BJ (cell line): ENCODE measurements around the gene GTSE1. TPM values are rescaled to one million over a fixed set of nuclear protein-coding genes. Genes with fewer than 3 reads are reported as not detected.

ENCODE experiments used
- CTCF ChIA-PET: fragments of 350-600 bp; formaldehyde crosslinking; extraction: SDS; loops from one replicate; lab custom pipeline; 2021; ENCODE audit warnings: antibody characterized with exemption, inconsistent platforms; lab: Yijun Ruan, JAX
- POLR2A ChIA-PET: fragments of 300-600 bp; sonication (Branson Sonifier 250); formaldehyde crosslinking; extraction: SDS; loops from one replicate; lab custom pipeline; 2021; ENCODE audit warnings: antibody characterized with exemption; lab: Charles Lee
- DNase-seq: peaks from one replicate; pipeline ENCODE4 v3.0.0-alpha.2; 2011; ENCODE audit warnings: low read depth
- H3K27me3 ChIP-seq: 2 replicates; pipeline ENCODE4 v1.6.0; 2011; ENCODE audit warnings: low read length; ENCODE audit not compliant: control insufficient read depth, insufficient read depth
- H3K36me3 ChIP-seq: 2 replicates; pipeline ENCODE4 v1.5.1; 2011; ENCODE audit warnings: low read length; ENCODE audit not compliant: control insufficient read depth, insufficient read depth
- H3K4me3 ChIP-seq: 2 replicates; pipeline ENCODE4 v1.5.1; 2011; ENCODE audit warnings: low read depth, mild to moderate bottlenecking, control low read depth, low read length
- polyA plus RNA-seq: library from polyadenylated mRNA; depleted of rRNA; stranded (reverse); fragments of >200 nt; gene quantifications from 2 replicates; pipeline ENCODE4 v1.2.3, GENCODE V29; 2011
- TF ChIP-seq, protein P1 (sequence below): IDR thresholded peaks from 2 replicates; pipeline ENCODE4 v1.5.1; 2011; ENCODE audit warnings: low read depth, mild to moderate bottlenecking, control low read depth, inconsistent platforms, low read length, moderate library complexity; ENCODE audit not compliant: insufficient read depth

GTSE1 gene
- polyA plus RNA-seq, 1 experiment, result 12.2 TPM

DNA sequence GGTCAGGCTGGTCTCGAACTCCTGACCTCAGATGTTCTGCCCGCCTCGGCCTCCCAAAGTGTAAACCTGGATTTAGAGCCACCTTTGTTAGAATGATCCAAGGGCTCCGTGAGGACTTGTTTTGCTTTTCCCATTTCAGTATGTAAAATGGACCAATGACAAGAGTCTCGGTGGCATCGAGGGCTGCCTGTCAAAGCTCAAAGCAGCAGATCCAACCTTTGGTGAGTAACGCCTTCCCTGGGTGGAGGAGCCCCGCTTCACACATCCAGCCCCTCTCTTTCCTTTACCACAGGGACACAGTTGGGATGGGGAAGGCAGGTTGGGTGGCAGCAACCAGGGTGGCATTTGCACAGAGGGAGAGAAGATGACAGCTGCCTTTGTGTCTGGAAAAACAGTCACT is 24.5 kb upstream of the GTSE1 start:
- ChIA-PET CTCF (no interaction called here), POLR2A (no interaction called here)
- Histone ChIP-seq H3K36me3 (peaks cover 17% of the 10 kb centered on the region), H3K4me3 (no peak overlapping the region), H3K27me3 (no peaks in the 10 kb centered on the region)
- TF ChIP-seq, protein P1, sequence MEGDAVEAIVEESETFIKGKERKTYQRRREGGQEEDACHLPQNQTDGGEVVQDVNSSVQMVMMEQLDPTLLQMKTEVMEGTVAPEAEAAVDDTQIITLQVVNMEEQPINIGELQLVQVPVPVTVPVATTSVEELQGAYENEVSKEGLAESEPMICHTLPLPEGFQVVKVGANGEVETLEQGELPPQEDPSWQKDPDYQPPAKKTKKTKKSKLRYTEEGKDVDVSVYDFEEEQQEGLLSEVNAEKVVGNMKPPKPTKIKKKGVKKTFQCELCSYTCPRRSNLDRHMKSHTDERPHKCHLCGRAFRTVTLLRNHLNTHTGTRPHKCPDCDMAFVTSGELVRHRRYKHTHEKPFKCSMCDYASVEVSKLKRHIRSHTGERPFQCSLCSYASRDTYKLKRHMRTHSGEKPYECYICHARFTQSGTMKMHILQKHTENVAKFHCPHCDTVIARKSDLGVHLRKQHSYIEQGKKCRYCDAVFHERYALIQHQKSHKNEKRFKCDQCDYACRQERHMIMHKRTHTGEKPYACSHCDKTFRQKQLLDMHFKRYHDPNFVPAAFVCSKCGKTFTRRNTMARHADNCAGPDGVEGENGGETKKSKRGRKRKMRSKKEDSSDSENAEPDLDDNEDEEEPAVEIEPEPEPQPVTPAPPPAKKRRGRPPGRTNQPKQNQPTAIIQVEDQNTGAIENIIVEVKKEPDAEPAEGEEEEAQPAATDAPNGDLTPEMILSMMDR, result no peak
- DNase-seq, result no peak

DNA sequence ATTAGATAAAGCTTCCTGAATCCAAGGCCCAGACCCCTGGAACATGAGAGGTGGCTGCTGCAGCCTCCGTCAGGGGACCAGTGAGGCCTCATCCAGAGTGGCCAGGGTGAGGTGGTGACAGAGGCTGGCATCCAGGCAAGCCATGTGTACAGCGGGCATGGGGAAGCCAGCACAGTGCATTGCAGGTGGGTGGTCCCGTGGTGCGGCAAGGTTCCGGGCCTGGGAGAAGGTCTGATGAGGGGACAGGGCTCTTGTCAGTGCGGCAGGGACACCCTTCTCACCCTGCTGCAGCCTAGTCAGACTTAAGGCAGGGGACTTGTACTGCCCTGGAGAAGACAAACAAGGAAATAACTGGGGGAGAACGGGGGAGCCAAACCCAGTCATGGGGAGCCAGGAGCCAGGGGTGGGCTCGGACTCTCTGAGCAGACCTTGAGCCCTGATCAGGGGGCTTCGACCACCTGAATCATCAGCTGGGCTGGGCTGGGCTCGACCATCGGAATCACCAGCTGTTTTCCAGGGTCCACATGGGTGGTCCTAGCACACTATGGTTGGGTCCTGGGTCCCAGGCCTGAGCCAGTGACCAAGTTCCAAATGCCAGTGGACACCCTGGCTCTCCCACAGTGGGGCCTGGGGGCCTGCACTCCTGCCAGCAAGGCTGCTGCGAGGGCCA is 23.8 kb upstream of the GTSE1 start:
- TF ChIP-seq, protein P1, result no peak
- Histone ChIP-seq H3K4me3 (no peak overlapping the region), H3K36me3 (peaks cover 22% of the 10 kb centered on the region), H3K27me3 (no peaks in the 10 kb centered on the region)
- ChIA-PET POLR2A (no interaction called here), CTCF (no interaction called here)
- no peak for DNase-seq

DNA sequence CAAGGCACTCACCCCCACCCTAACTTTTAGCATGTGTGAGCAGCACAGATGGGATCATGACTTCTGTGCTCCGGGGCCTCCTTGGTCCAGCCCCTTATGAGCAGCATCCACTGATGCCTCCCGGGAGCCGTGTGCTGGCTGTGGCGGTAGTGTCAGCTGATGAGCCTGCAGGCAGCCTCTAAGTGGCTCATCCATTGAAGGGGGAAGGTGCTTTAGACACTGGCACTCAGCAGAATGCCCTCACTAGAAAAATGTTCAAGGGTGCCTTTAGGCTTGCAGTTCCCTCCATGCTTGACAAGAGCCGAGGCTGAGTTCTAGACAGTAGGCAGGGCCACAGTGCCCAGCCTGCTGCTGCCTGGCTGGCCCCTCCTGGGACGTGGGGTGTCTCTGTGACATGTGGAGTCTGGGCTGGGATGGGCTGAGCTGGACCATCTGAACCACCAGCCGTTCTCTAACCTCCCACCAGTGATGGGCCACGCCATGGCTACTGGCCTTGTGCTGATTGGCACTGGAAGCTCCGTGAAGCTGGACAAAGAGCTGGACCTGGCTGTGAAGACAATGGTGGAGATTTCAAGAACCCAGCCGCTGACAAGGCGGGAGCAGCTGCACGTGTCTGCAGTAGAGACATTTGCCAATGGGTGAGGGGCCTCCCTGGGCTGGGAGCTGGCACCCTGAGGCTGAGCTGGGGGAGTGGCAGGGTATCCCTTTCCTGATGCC is 23.1 kb upstream of the GTSE1 start:
- CTCF ChIA-PET, result no interaction called here

DNA sequence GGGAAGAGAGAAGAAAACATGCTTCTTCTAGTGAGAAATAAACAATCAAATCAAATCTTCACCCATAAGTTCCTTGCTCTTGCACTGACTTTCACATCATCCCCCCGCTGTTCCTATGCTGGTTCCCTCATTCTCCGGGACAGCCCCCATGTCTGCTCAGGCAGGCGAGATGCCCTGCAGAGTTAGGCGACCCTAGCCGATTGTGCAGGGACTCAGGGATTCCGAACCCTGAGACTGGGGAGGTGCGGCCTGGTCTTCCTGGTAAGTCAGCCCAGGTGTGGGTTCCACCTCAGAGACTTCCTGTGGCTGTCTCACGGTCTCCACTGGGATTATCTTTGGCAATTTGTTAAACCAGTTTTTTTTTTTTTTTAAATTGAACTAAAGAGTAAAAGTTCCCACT is 22.3 kb upstream of the GTSE1 start:
- Histone ChIP-seq H3K36me3 (peaks cover 32% of the 10 kb centered on the region), H3K4me3 (no peak overlapping the region), H3K27me3 (no peaks in the 10 kb centered on the region)
- CTCF ChIA-PET, result no interaction called here
- POLR2A ChIA-PET, result no interaction called here
- TF ChIP-seq, protein P1, result no peak
- DNase-seq, result no peak

More for the DNA sequence above, 23.1 kb upstream of the GTSE1 start:
- POLR2A ChIA-PET, result no interaction called here
- Histone ChIP-seq H3K27me3 (no peaks in the 10 kb centered on the region), H3K36me3 (peaks cover 24% of the 10 kb centered on the region), H3K4me3 (no peak overlapping the region)
- no peak for DNase-seq
- TF ChIP-seq, protein P1, result no peak

DNA sequence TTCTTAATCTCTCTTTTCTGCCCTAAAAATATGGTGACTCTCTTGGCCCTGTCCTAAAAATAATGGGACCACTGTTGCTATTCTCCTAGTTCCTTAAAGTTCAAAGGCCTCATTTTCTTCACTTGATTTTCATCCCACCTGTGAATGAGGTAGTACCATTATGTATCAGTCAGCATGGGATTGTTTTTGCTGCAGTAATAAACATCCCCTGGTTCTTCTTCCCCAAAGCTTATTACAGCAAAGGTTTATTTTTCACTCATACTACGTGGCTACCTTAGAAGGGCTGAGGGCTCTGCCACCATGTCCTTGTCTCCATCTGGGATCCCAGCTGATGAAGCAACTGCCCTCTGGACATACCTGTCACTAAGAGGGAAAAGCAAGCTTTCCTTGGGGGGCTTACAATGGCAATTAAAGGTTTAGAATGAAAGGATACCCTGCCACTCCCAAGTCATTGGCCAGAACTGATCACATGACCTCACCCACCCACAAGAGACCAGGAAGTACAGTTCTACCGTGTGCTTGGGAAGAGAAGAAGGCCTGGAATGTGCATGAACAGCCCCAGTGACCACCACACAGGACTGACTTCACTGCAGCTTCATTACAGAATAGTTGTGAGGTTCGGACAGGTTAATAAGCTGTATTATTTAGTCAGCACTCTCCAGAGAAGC is 21.1 kb upstream of the GTSE1 start:
- Histone ChIP-seq H3K4me3 (no peak overlapping the region), H3K36me3 (peaks cover 44% of the 10 kb centered on the region), H3K27me3 (no peaks in the 10 kb centered on the region)
- TF ChIP-seq, protein P1, result no peak
- no peak for DNase-seq
- ChIA-PET POLR2A (no interaction called here), CTCF (no interaction called here)
